Endothelial cell of umbilical vein (primary cell): ENCODE data around the gene DMXL1. TPM values are rescaled to one million over a fixed set of nuclear protein-coding genes. Genes with fewer than 3 reads are reported as not detected.

Source experiments
- BruUV-seq: library from RNA; stranded (reverse); fragments of 400-500 nt; replicated peaks from 2 replicates; lab custom pipeline; 2021; lab: Mats Ljungman, UMichigan
- CTCF ChIA-PET: fragments of 300-600, 350-600 bp; sonication (Branson Sonifier 250); formaldehyde crosslinking; loops from one replicate; lab custom pipeline; 2021; ENCODE audit warnings: antibody characterized with exemption, inconsistent platforms; lab: Charles Lee
- POLR2A ChIA-PET: fragments of 300-600, 350-600 bp; sonication (Branson Sonifier 250); formaldehyde crosslinking; loops from one replicate; lab custom pipeline; 2021; ENCODE audit warnings: antibody characterized with exemption, inconsistent platforms; lab: Charles Lee
- DNase-seq: peaks from one replicate; pipeline ENCODE4 v3.0.0-alpha.2; 2011; ENCODE audit warnings: low read depth, low spot score
- FAIRE-seq: peaks from 2 replicates; lab custom pipeline; 2011; peaks lifted over from hg19 to GRCh38; lab: Jason Lieb, UNC
- H2AFZ ChIP-seq: 2 replicates; pipeline ENCODE4 v1.6.0; 2012; ENCODE audit warnings: low read depth, low read length, control low read depth, inconsistent platforms
- H3K27ac ChIP-seq: 2 replicates; pipeline ENCODE4 v1.5.1; 2011; ENCODE audit warnings: low read depth, mild to moderate bottlenecking, control low read depth, low read length, moderate library complexity; ENCODE audit not compliant: insufficient read depth
- H3K27me3 ChIP-seq, 2 experiments: 2 replicates each; pipeline versions ENCODE4 v1.6.0 to v1.6.1; 2011; ENCODE audit warnings: low read length in 2 of 2, mixed read lengths in 1 of 2; ENCODE audit not compliant: control insufficient read depth in 2 of 2, insufficient read depth in 2 of 2
- H3K36me3 ChIP-seq, 2 experiments: 2 replicates in 1 of 2; 3 replicates in 1 of 2; pipeline ENCODE4 v1.5.1; 2011; ENCODE audit warnings: low read length in 2 of 2, mild to moderate bottlenecking in 1 of 2, moderate library complexity in 1 of 2; ENCODE audit not compliant: control insufficient read depth in 2 of 2, insufficient read depth in 2 of 2; ENCODE audit errors: extremely low read depth in 1 of 2
- H3K4me1 ChIP-seq: 3 replicates; pipeline ENCODE4 v1.5.1; 2011; ENCODE audit warnings: mild to moderate bottlenecking, low read length; ENCODE audit not compliant: control insufficient read depth, insufficient read depth; ENCODE audit errors: extremely low read depth
- H3K4me2 ChIP-seq: 2 replicates; pipeline ENCODE4 v1.6.1; 2011; ENCODE audit warnings: low read length, control low read depth, mixed read lengths; ENCODE audit not compliant: insufficient read depth
- H3K4me3 ChIP-seq, 3 experiments: fragments of 200-600 bp in 1 of 3; sonication (generic), shearing (Covaris generic) in 1 of 3; replicated peaks in 1 of 3; 2 replicates each; pipeline ENCODE4 v1.5.1; 2011 to 2016; ENCODE audit warnings: control low read depth in 3 of 3, low read length in 3 of 3, mild to moderate bottlenecking in 2 of 3, inconsistent platforms in 1 of 3, low read depth in 1 of 3, moderate library complexity in 1 of 3; ENCODE audit not compliant: insufficient read depth in 1 of 3
- H3K79me2 ChIP-seq: 2 replicates; pipeline ENCODE4 v1.6.0; 2012; ENCODE audit warnings: low read length, inconsistent platforms; ENCODE audit not compliant: control insufficient read depth, insufficient read depth
- H3K9ac ChIP-seq: replicated peaks from 2 replicates; pipeline ENCODE3; 2011; ENCODE audit warnings: low read length, control low read depth; ENCODE audit not compliant: insufficient read depth; ENCODE audit errors: extremely low read depth
- H3K9me1 ChIP-seq: replicated peaks from 3 replicates; pipeline ENCODE4 v1.6.0; 2011; ENCODE audit warnings: mild to moderate bottlenecking, low read length; ENCODE audit not compliant: control insufficient read depth, insufficient read depth; ENCODE audit errors: extremely low read depth
- H3K9me3 ChIP-seq: replicated peaks from 2 replicates; pipeline ENCODE4 v1.5.1; 2012; ENCODE audit warnings: low read length, inconsistent platforms; ENCODE audit not compliant: control insufficient read depth, insufficient read depth
- H4K20me1 ChIP-seq: replicated peaks from 2 replicates; pipeline ENCODE3; 2011; ENCODE audit warnings: mild to moderate bottlenecking, low read length; ENCODE audit not compliant: control insufficient read depth, insufficient read depth; ENCODE audit errors: extremely low read depth
- EZH2 ChIP-seq: IDR thresholded peaks from 2 replicates; pipeline ENCODE4 v1.6.1; 2012; ENCODE audit warnings: borderline replicate concordance, low read depth, mild to moderate bottlenecking, moderate library complexity, low read length, inconsistent platforms; ENCODE audit not compliant: severe bottlenecking
- FOS ChIP-seq: IDR thresholded peaks from 2 replicates; pipeline ENCODE4 v1.6.1; 2011; ENCODE audit warnings: mild to moderate bottlenecking, low read length, moderate library complexity, borderline replicate concordance; ENCODE audit not compliant: insufficient read depth
- GATA2 ChIP-seq: IDR thresholded peaks from 2 replicates; pipeline ENCODE4 v1.7.0; 2011; ENCODE audit warnings: low read depth, mild to moderate bottlenecking, moderate library complexity, mixed read lengths, low read length; ENCODE audit not compliant: insufficient read length, insufficient read depth
- JUN ChIP-seq: IDR thresholded peaks from 2 replicates; pipeline ENCODE4 v1.6.1; 2011; ENCODE audit warnings: borderline replicate concordance, low read depth; ENCODE audit not compliant: insufficient read length, insufficient read depth
- MYC ChIP-seq: IDR thresholded peaks from one replicate; pipeline ENCODE4 v1.6.1; 2011; ENCODE audit warnings: mild to moderate bottlenecking, low read depth, low read length
- POLR2A ChIP-seq: IDR thresholded peaks from 2 replicates; pipeline ENCODE4 v1.6.1; 2012; ENCODE audit warnings: low read depth, mild to moderate bottlenecking, control low read depth, low read length
- POLR2AphosphoS5 ChIP-seq: IDR thresholded peaks from 2 replicates; pipeline ENCODE4 v1.6.1; 2012; ENCODE audit warnings: low read depth, mild to moderate bottlenecking, control low read depth, low read length, moderate library complexity; ENCODE audit not compliant: insufficient read depth
- dilution Hi-C: fragments of 300-500 bp; cut with MboI; formaldehyde crosslinking; loops from one replicate; pipeline ENCODE4 v1.15.0; 2019; ENCODE audit warnings: low sequenced_read_pairs; ENCODE audit not compliant: extremely low pct_ligation_motif_present
- intact Hi-C: fragments of 100-400 bp; cut with micrococcal nuclease; formaldehyde crosslinking; loops from one replicate; pipeline ENCODE4 v1.10.0; 2022
- polyA plus RNA-seq, 4 experiments: library from polyadenylated mRNA; depleted of rRNA in 3 of 4; stranded (reverse) in 3 of 4; unstranded in 1 of 4; fragments of >200 nt; gene quantifications; 2 replicates each; pipeline versions ENCODE4 v1.2.1 to v1.2.3, GENCODE V29; 2011 to 2012; ENCODE audit warnings: missing spikeins in 1 of 4
- total RNA-seq: library from RNA; stranded (reverse); gene quantifications from 2 replicates; pipeline ENCODE4 v1.2.3, GENCODE V29; 2021
- TF ChIP-seq, protein P1 (sequence below): IDR thresholded peaks from 2 replicates; pipeline ENCODE4 v1.6.1; 2011; ENCODE audit not compliant: insufficient read depth, insufficient read length
- TF ChIP-seq, protein P2 (sequence below), 2 donors: IDR thresholded peaks; 1 replicate in 1 of 2; 2 replicates in 1 of 2; pipeline ENCODE4 v1.5.1; 2011; ENCODE audit warnings: low read length in 2 of 2, mild to moderate bottlenecking in 2 of 2, moderate library complexity in 2 of 2, control low read depth in 1 of 2, inconsistent platforms in 1 of 2, low read depth in 1 of 2; ENCODE audit not compliant: insufficient read depth in 1 of 2; ENCODE audit errors: extremely low read depth in 1 of 2

DMXL1 gene
- total and polyA plus RNA-seq, 2 donors (not counting 3 experiments of a cell fraction or from before 2014, with no cell fraction given): 5.4 to 24.7 TPM

DNA sequence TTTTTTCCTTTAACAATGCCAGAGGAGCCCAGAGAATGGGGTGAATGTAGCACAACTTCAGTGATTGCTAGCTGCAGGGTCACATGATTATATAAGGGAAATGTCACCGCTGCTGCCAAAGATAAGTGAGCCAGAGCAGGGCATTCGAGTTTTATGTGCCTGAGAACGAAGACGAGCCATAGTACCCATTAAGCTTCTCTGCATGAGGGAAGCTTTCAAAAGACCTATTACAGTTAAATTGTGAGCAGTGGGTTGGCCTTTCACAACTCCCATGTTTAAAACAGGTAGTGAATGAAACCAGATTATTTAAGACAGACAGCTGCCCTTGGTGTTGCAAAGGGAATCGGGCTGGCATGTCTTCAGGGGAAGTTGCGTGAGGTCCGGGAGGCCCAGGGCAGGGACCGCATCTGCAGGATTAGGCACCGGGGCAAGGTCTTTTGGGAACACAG, 202.5 kb downstream of the DMXL1 start:
- FAIRE-seq (no peak), DNase-seq (peak; percentile 43)
- no peak overlapping the region for H3K27ac ChIP-seq
- H3K36me3 ChIP-seq: no peaks in the 10 kb centered on the region
- no peaks in the 10 kb centered on the region for H3K79me2 ChIP-seq
- CTCF ChIA-PET: interaction anchor here (1.0 to 3.5 kb wide), 3 partner anchors 9 to 139 kb away, joined by 3 to 25 read pairs (median 4); no protein-coding TSS in a partner anchor
- H3K4me2 ChIP-seq: no peak overlapping the region
- dilution Hi-C loops (no loop called here), intact Hi-C loops (no loop called here)
- no TSS peak for BruUV-seq
- no peaks in the 10 kb centered on the region for H4K20me1 ChIP-seq
- no peak overlapping the region for H3K4me3 ChIP-seq
- H2AFZ ChIP-seq: no peak overlapping the region
- no peaks in the 10 kb centered on the region for H3K9me3 ChIP-seq
- POLR2A ChIA-PET: no interaction called here
- H3K27me3 ChIP-seq: no peaks in the 10 kb centered on the region
- H3K9ac ChIP-seq: no peak overlapping the region
- no peaks in the 10 kb centered on the region for H3K9me1 ChIP-seq
- H3K4me1 ChIP-seq: peaks cover 20% of the 10 kb centered on the region
- TF ChIP-seq EZH2 (no peak), GATA2 (no peak), MYC (no peak), FOS (no peak), POLR2AphosphoS5 (no peak), JUN (no peak), POLR2A (no peak)
- TF ChIP-seq, protein P1, sequence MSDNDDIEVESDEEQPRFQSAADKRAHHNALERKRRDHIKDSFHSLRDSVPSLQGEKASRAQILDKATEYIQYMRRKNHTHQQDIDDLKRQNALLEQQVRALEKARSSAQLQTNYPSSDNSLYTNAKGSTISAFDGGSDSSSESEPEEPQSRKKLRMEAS: no peak
- TF ChIP-seq, protein P2, sequence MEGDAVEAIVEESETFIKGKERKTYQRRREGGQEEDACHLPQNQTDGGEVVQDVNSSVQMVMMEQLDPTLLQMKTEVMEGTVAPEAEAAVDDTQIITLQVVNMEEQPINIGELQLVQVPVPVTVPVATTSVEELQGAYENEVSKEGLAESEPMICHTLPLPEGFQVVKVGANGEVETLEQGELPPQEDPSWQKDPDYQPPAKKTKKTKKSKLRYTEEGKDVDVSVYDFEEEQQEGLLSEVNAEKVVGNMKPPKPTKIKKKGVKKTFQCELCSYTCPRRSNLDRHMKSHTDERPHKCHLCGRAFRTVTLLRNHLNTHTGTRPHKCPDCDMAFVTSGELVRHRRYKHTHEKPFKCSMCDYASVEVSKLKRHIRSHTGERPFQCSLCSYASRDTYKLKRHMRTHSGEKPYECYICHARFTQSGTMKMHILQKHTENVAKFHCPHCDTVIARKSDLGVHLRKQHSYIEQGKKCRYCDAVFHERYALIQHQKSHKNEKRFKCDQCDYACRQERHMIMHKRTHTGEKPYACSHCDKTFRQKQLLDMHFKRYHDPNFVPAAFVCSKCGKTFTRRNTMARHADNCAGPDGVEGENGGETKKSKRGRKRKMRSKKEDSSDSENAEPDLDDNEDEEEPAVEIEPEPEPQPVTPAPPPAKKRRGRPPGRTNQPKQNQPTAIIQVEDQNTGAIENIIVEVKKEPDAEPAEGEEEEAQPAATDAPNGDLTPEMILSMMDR (IDR thresholded peaks at IDR 0.05; ENCODE audit: extremely low read depth in 1 of 2, insufficient read depth in 1 of 2, low read depth in 1 of 2, low read length in 2 of 2): no peak
